Urinary bladder (tissue), 4 donors: ENCODE measurements around the gene FARP2. TPM values are rescaled to one million over a fixed set of nuclear protein-coding genes. Genes with fewer than 3 reads are reported as not detected.

Experiments
- DNase-seq: peaks from one replicate; pipeline ENCODE4 v3.0.0-alpha.2; 2015; ENCODE audit errors: extremely low spot score
- H3K27ac ChIP-seq: one replicate; pipeline ENCODE4 v1.5.1; 2013; ENCODE audit warnings: low read depth, mild to moderate bottlenecking, moderate library complexity
- H3K36me3 ChIP-seq: one replicate; pipeline ENCODE4 v1.6.1; 2013; ENCODE audit warnings: mild to moderate bottlenecking, moderate library complexity; ENCODE audit not compliant: insufficient read depth
- H3K4me1 ChIP-seq: one replicate; pipeline ENCODE4 v1.6.1; 2013; ENCODE audit warnings: mild to moderate bottlenecking, moderate library complexity; ENCODE audit not compliant: insufficient read depth
- H3K4me3 ChIP-seq: one replicate; pipeline ENCODE4 v1.5.1; 2013; ENCODE audit warnings: low read depth, low read length
- WGBS: extraction: QIAGEN DNeasy Blood & Tissue Kit; methylation state at CpG from one replicate; pipeline ENCODE4 v1.1.7; 2013; 5-methylcytosine and 5-hydroxymethylcytosine counted together
- polyA plus RNA-seq: library from polyadenylated mRNA; stranded (reverse); fragments of 200-250 nt; gene quantifications from one replicate; pipeline ENCODE4 v1.2.3, GENCODE V29; 2013
- total RNA-seq: library from RNA; depleted of rRNA; stranded (reverse); fragments of >200 nt; gene quantifications from one replicate; pipeline ENCODE4 v1.2.3, GENCODE V29; 2014
- donor health status: healthy with polysubstance abuse.
- donor health status: healthy.

The FARP2 gene
- total and polyA plus RNA-seq, 2 donors, result 16.2 to 51.7 TPM

DNA sequence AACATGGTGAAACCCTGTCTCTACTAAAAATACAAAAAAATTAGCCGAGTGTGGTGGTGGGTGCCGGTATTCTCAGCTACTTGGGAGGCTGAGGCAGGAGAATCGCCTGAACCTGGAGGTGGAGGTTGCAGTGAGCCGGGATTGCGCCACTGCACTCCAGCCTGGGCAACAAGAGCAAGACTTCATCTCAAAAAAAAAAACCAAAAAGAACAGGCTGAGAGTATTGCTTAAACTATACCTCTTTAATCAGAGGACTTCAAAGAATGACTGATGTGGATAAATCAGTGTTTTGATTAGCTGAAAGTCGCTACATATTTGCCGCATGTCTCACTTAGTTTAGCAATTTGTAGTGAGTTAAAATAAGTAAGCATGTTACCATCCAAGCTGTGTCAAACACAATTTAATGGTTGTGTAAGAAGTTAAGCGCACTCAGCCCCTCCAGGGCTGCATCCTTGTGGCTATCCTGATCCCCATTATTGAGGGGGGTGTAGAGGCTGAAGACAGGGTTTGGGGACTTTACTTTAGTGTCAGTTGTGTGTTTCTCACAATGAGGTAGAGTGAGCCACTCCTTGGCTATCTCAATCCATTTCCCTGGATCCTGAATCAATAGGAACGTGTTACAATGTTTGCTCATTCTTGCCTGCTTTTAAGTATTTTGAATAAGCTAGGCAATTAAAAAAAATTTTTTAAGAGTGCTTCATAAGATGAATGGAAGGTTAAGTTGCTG, 11.0 kb upstream of the FARP2 start:
- H3K4me1 ChIP-seq, result no peaks in the 10 kb centered on the region
- H3K36me3 ChIP-seq, result peaks cover 13% of the 10 kb centered on the region
- WGBS, result 85% methylated on average over 9 of the region's 9 CpGs
- DNase-seq, result no peak
- no peak overlapping the region for H3K27ac ChIP-seq
- H3K4me3 ChIP-seq, result no peak overlapping the region

DNA sequence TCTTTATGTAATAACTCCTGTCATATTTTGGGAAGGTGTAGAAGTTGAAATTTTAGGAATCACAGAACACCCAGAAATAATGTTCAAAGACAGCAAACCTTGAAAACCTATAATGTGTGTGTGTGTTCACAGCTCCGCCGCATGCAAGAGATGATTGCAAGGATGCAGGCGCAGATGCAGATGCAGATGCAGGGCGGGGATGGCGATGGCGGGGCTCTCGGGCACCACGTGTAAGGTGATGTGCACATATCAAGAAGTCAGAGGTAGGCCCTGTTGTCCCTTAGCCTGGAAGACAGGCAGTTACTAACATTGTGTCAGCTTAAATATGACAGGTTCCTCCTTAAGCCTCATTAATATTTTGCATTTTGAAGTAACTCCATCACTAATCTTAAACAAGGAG, 6.1 kb upstream of the FARP2 start:
- DNase-seq, result no peak
- H3K27ac ChIP-seq, result no peak overlapping the region
- no peak overlapping the region for H3K4me3 ChIP-seq
- peaks cover 8% of the 10 kb centered on the region for H3K36me3 ChIP-seq
- 92% methylated on average over 8 of the region's 8 CpGs for WGBS
- H3K4me1 ChIP-seq, result no peaks in the 10 kb centered on the region

- 85% methylated on average over 2 of the region's 2 CpGs for WGBS
- DNase-seq, result no peak
- Histone ChIP-seq H3K4me3 (no peak overlapping the region), H3K36me3 (peaks cover 8% of the 10 kb centered on the region), H3K4me1 (no peaks in the 10 kb centered on the region), H3K27ac (no peak overlapping the region)
These were observed 5.6 kb upstream of the FARP2 start for GRCh38 chr2:241350530-241350877.

GRCh38 chr2:241350878-241351639, 5.0 kb upstream of the FARP2 start:
- Histone ChIP-seq H3K4me1 (no peaks in the 10 kb centered on the region), H3K4me3 (no peak overlapping the region), H3K36me3 (peaks cover 8% of the 10 kb centered on the region), H3K27ac (no peak overlapping the region)
- 81% methylated on average over 9 of the region's 9 CpGs for WGBS
- no peak for DNase-seq

DNA sequence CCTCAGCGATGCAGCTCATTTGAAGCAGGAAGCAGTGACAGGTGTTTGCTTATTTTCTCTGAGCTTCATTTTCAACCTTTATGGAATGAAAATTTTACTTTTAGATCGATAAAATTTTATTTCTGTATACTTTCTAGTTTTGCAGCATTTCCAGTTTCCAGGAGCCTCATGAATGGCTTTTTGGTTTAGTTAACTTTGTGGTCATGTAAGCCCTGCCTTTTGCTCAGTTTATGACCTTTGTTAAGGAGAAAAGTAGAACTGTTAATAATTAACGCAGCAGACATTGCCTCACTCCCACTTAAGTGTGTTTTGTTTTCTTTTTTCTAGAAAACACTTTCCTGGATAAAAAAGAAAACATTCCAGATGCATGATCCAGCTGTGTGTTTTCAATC, 4.4 kb upstream of the FARP2 start:
- no peaks in the 10 kb centered on the region for H3K4me1 ChIP-seq
- peaks cover 4% of the 10 kb centered on the region for H3K36me3 ChIP-seq
- WGBS, result 74% methylated on average over 3 of the region's 3 CpGs
- H3K27ac ChIP-seq, result no peak overlapping the region
- H3K4me3 ChIP-seq, result no peak overlapping the region
- DNase-seq, result no peak

- Histone ChIP-seq H3K27ac (no peak overlapping the region), H3K4me1 (no peaks in the 10 kb centered on the region), H3K4me3 (no peak overlapping the region), H3K36me3 (peaks cover 3% of the 10 kb centered on the region)
- 86% methylated on average over 3 of the region's 3 CpGs for WGBS
- no peak for DNase-seq
These were observed 3.9 kb upstream of the FARP2 start for GRCh38 chr2:241352227-241352626.

- WGBS, result 30% methylated on average over 40 of the region's 40 CpGs
- H3K36me3 ChIP-seq, result peaks cover 3% of the 10 kb centered on the region
- H3K27ac ChIP-seq, result peak overlapping the region; percentile 60
- no peak for DNase-seq
- H3K4me1 ChIP-seq, result no peaks in the 10 kb centered on the region
- no peak overlapping the region for H3K4me3 ChIP-seq
These were observed 1.1 kb upstream of the FARP2 start for GRCh38 chr2:241354668-241355658.

- no peak for DNase-seq
- Histone ChIP-seq H3K27ac (no peak overlapping the region), H3K4me3 (peak overlapping the region; percentile 70), H3K4me1 (no peaks in the 10 kb centered on the region), H3K36me3 (peaks cover under 1% of the 10 kb centered on the region)
- 15% methylated on average over 5 of the region's 5 CpGs for WGBS
These were observed 781 bp downstream of the FARP2 start for GRCh38 chr2:241356871-241357260.

DNA sequence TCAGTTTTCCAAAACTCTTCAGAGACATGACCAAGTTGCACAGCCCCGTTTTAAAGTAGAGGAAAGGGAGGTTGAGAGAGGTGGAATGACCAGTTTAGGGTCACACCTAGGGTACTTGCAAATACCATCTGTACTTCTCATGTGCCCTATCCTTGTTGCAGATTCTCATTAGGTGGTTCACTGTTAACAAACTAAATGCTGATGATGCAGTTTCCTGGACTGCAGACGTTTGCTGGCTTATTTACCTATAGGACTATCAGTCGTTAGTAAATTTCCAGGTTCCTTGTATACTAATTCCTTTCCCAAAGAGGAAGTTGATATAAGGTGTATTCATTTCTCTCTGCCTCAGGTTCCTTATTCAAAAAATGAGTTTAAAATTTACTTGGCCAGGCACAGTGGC, 1.4 kb downstream of the FARP2 start:
- no peaks in the 10 kb centered on the region for H3K4me1 ChIP-seq
- no peak for DNase-seq
- H3K27ac ChIP-seq, result no peak overlapping the region
- H3K36me3 ChIP-seq, result no peaks in the 10 kb centered on the region
- H3K4me3 ChIP-seq, result no peak overlapping the region
- 59% methylated on average over 3 of the region's 3 CpGs for WGBS

DNA sequence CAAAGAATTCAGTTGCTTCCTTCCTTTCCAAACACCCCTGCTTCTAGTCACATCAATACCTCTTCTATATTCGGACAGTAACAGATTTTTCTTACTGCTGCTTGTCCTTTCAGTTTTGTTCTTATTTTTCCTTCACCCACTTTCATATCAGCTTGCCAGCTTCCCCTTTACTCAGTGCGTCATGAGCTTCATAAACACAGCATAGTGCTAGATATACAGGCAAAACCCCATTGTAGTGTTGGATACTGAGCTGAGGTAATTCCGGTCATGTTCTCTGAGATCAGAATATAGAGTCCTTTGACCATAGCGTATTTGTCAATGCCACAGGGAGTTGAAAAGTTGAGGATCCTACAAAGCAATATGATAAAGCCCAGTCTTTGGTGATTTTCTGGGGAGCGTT, 2.4 kb downstream of the FARP2 start:
- no peak overlapping the region for H3K4me3 ChIP-seq
- H3K27ac ChIP-seq, result no peak overlapping the region
- H3K36me3 ChIP-seq, result no peaks in the 10 kb centered on the region
- DNase-seq, result no peak
- no peaks in the 10 kb centered on the region for H3K4me1 ChIP-seq
- WGBS, result 75% methylated on average over 5 of the region's 5 CpGs

DNA sequence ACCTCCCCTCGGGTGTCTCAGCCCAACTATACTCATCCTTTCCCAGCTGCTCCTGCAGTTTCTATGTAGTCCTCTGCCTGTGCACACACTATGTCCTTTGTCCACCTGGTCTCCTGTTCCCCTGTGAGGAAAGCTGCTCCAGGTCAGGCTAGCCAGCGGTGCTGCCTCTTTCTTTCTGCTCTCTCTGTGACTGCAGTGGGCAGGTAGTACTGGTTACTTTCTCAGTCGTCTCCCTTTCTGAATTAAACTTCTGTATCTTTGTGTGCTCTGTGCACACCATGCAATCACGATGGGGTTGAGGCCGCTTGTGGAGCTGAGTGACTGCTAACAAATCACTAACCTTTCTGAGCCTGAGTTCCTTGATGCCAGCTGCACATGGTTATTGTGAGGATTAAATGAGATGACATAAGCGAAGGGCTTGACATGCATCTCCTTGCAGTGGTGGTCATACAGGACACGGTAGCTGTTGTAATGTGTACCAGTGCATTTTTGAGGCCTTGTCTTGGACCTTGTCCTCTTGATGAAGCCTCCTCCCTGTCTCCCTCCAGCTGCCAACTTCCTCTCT, 3.5 kb downstream of the FARP2 start:
- Histone ChIP-seq H3K4me1 (peaks cover 2% of the 10 kb centered on the region), H3K4me3 (no peak overlapping the region), H3K36me3 (no peaks in the 10 kb centered on the region), H3K27ac (no peak overlapping the region)
- WGBS, result 87% methylated on average over 7 of the region's 7 CpGs
- DNase-seq, result no peak

DNA sequence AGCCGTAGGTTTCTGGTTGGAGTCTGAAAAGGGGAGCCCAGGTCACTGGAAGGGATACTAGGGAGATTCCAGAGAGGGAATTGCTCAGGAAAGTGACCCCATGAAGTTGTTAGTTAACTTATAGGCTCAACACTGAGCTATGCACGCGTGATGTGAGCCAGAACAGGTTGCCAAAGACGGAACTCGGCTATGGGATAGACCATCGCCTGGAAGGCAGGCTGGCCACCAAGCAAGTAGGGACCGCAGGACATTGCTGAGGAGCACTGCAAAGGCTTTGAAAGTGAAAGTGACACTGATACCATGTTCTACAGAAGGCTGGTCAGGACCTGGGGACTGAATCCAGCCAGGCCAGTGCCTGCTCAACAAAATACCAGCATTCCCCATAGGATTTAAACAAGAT, 7.3 kb downstream of the FARP2 start:
- Histone ChIP-seq H3K4me3 (no peak overlapping the region), H3K27ac (no peak overlapping the region), H3K36me3 (no peaks in the 10 kb centered on the region), H3K4me1 (peaks cover 2% of the 10 kb centered on the region)
- 92% methylated on average over 7 of the region's 7 CpGs for WGBS
- no peak for DNase-seq

GRCh38 chr2:241364781-241365180, 8.7 kb downstream of the FARP2 start:
- DNase-seq, result no peak
- Histone ChIP-seq H3K4me1 (peaks cover 2% of the 10 kb centered on the region), H3K4me3 (no peak overlapping the region), H3K36me3 (no peaks in the 10 kb centered on the region), H3K27ac (no peak overlapping the region)
- 60% methylated on average over 2 of the region's 2 CpGs for WGBS
